Endothelial cell of umbilical vein (primary cell): ENCODE data around the gene CRYGN. TPM values are rescaled to one million over a fixed set of nuclear protein-coding genes. Genes with fewer than 3 reads are reported as not detected.

Source experiments
- BruUV-seq: library from RNA; stranded (reverse); fragments of 400-500 nt; replicated peaks from 2 replicates; lab custom pipeline; 2021; lab: Mats Ljungman, UMichigan
- CTCF ChIA-PET: fragments of 300-600, 350-600 bp; sonication (Branson Sonifier 250); formaldehyde crosslinking; loops from one replicate; lab custom pipeline; 2021; ENCODE audit warnings: antibody characterized with exemption, inconsistent platforms; lab: Charles Lee
- POLR2A ChIA-PET: fragments of 300-600, 350-600 bp; sonication (Branson Sonifier 250); formaldehyde crosslinking; loops from one replicate; lab custom pipeline; 2021; ENCODE audit warnings: antibody characterized with exemption, inconsistent platforms; lab: Charles Lee
- DNase-seq: peaks from one replicate; pipeline ENCODE4 v3.0.0-alpha.2; 2011; ENCODE audit warnings: low read depth, low spot score
- FAIRE-seq: peaks from 2 replicates; lab custom pipeline; 2011; peaks lifted over from hg19 to GRCh38; lab: Jason Lieb, UNC
- H2AFZ ChIP-seq: 2 replicates; pipeline ENCODE4 v1.6.0; 2012; ENCODE audit warnings: low read depth, low read length, control low read depth, inconsistent platforms
- H3K27ac ChIP-seq: 2 replicates; pipeline ENCODE4 v1.5.1; 2011; ENCODE audit warnings: low read depth, mild to moderate bottlenecking, control low read depth, low read length, moderate library complexity; ENCODE audit not compliant: insufficient read depth
- H3K27me3 ChIP-seq, 2 experiments: 2 replicates each; pipeline versions ENCODE4 v1.6.0 to v1.6.1; 2011; ENCODE audit warnings: low read length in 2 of 2, mixed read lengths in 1 of 2; ENCODE audit not compliant: control insufficient read depth in 2 of 2, insufficient read depth in 2 of 2
- H3K36me3 ChIP-seq, 2 experiments: 2 replicates in 1 of 2; 3 replicates in 1 of 2; pipeline ENCODE4 v1.5.1; 2011; ENCODE audit warnings: low read length in 2 of 2, mild to moderate bottlenecking in 1 of 2, moderate library complexity in 1 of 2; ENCODE audit not compliant: control insufficient read depth in 2 of 2, insufficient read depth in 2 of 2; ENCODE audit errors: extremely low read depth in 1 of 2
- H3K4me1 ChIP-seq: 3 replicates; pipeline ENCODE4 v1.5.1; 2011; ENCODE audit warnings: mild to moderate bottlenecking, low read length; ENCODE audit not compliant: control insufficient read depth, insufficient read depth; ENCODE audit errors: extremely low read depth
- H3K4me2 ChIP-seq: 2 replicates; pipeline ENCODE4 v1.6.1; 2011; ENCODE audit warnings: low read length, control low read depth, mixed read lengths; ENCODE audit not compliant: insufficient read depth
- H3K4me3 ChIP-seq, 3 experiments: fragments of 200-600 bp in 1 of 3; sonication (generic), shearing (Covaris generic) in 1 of 3; replicated peaks in 1 of 3; 2 replicates each; pipeline ENCODE4 v1.5.1; 2011 to 2016; ENCODE audit warnings: control low read depth in 3 of 3, low read length in 3 of 3, mild to moderate bottlenecking in 2 of 3, inconsistent platforms in 1 of 3, low read depth in 1 of 3, moderate library complexity in 1 of 3; ENCODE audit not compliant: insufficient read depth in 1 of 3
- H3K79me2 ChIP-seq: 2 replicates; pipeline ENCODE4 v1.6.0; 2012; ENCODE audit warnings: low read length, inconsistent platforms; ENCODE audit not compliant: control insufficient read depth, insufficient read depth
- H3K9ac ChIP-seq: replicated peaks from 2 replicates; pipeline ENCODE3; 2011; ENCODE audit warnings: low read length, control low read depth; ENCODE audit not compliant: insufficient read depth; ENCODE audit errors: extremely low read depth
- H3K9me1 ChIP-seq: replicated peaks from 3 replicates; pipeline ENCODE4 v1.6.0; 2011; ENCODE audit warnings: mild to moderate bottlenecking, low read length; ENCODE audit not compliant: control insufficient read depth, insufficient read depth; ENCODE audit errors: extremely low read depth
- H3K9me3 ChIP-seq: replicated peaks from 2 replicates; pipeline ENCODE4 v1.5.1; 2012; ENCODE audit warnings: low read length, inconsistent platforms; ENCODE audit not compliant: control insufficient read depth, insufficient read depth
- H4K20me1 ChIP-seq: replicated peaks from 2 replicates; pipeline ENCODE3; 2011; ENCODE audit warnings: mild to moderate bottlenecking, low read length; ENCODE audit not compliant: control insufficient read depth, insufficient read depth; ENCODE audit errors: extremely low read depth
- EZH2 ChIP-seq: IDR thresholded peaks from 2 replicates; pipeline ENCODE4 v1.6.1; 2012; ENCODE audit warnings: borderline replicate concordance, low read depth, mild to moderate bottlenecking, moderate library complexity, low read length, inconsistent platforms; ENCODE audit not compliant: severe bottlenecking
- FOS ChIP-seq: IDR thresholded peaks from 2 replicates; pipeline ENCODE4 v1.6.1; 2011; ENCODE audit warnings: mild to moderate bottlenecking, low read length, moderate library complexity, borderline replicate concordance; ENCODE audit not compliant: insufficient read depth
- GATA2 ChIP-seq: IDR thresholded peaks from 2 replicates; pipeline ENCODE4 v1.7.0; 2011; ENCODE audit warnings: low read depth, mild to moderate bottlenecking, moderate library complexity, mixed read lengths, low read length; ENCODE audit not compliant: insufficient read length, insufficient read depth
- JUN ChIP-seq: IDR thresholded peaks from 2 replicates; pipeline ENCODE4 v1.6.1; 2011; ENCODE audit warnings: borderline replicate concordance, low read depth; ENCODE audit not compliant: insufficient read length, insufficient read depth
- MYC ChIP-seq: IDR thresholded peaks from one replicate; pipeline ENCODE4 v1.6.1; 2011; ENCODE audit warnings: mild to moderate bottlenecking, low read depth, low read length
- POLR2A ChIP-seq: IDR thresholded peaks from 2 replicates; pipeline ENCODE4 v1.6.1; 2012; ENCODE audit warnings: low read depth, mild to moderate bottlenecking, control low read depth, low read length
- POLR2AphosphoS5 ChIP-seq: IDR thresholded peaks from 2 replicates; pipeline ENCODE4 v1.6.1; 2012; ENCODE audit warnings: low read depth, mild to moderate bottlenecking, control low read depth, low read length, moderate library complexity; ENCODE audit not compliant: insufficient read depth
- dilution Hi-C: fragments of 300-500 bp; cut with MboI; formaldehyde crosslinking; loops from one replicate; pipeline ENCODE4 v1.15.0; 2019; ENCODE audit warnings: low sequenced_read_pairs; ENCODE audit not compliant: extremely low pct_ligation_motif_present
- intact Hi-C: fragments of 100-400 bp; cut with micrococcal nuclease; formaldehyde crosslinking; loops from one replicate; pipeline ENCODE4 v1.10.0; 2022
- polyA plus RNA-seq, 4 experiments: library from polyadenylated mRNA; depleted of rRNA in 3 of 4; stranded (reverse) in 3 of 4; unstranded in 1 of 4; fragments of >200 nt; gene quantifications; 2 replicates each; pipeline versions ENCODE4 v1.2.1 to v1.2.3, GENCODE V29; 2011 to 2012; ENCODE audit warnings: missing spikeins in 1 of 4
- total RNA-seq: library from RNA; stranded (reverse); gene quantifications from 2 replicates; pipeline ENCODE4 v1.2.3, GENCODE V29; 2021
- TF ChIP-seq, protein P1 (sequence below), 2 donors: IDR thresholded peaks; 1 replicate in 1 of 2; 2 replicates in 1 of 2; pipeline ENCODE4 v1.5.1; 2011; ENCODE audit warnings: low read length in 2 of 2, mild to moderate bottlenecking in 2 of 2, moderate library complexity in 2 of 2, control low read depth in 1 of 2, inconsistent platforms in 1 of 2, low read depth in 1 of 2; ENCODE audit not compliant: insufficient read depth in 1 of 2; ENCODE audit errors: extremely low read depth in 1 of 2
- TF ChIP-seq, protein P2 (sequence below): IDR thresholded peaks from 2 replicates; pipeline ENCODE4 v1.6.1; 2011; ENCODE audit not compliant: insufficient read depth, insufficient read length

CRYGN gene
- total and polyA plus RNA-seq, 2 donors (not counting 3 experiments of a cell fraction or from before 2014, with no cell fraction given), result not detected

DNA sequence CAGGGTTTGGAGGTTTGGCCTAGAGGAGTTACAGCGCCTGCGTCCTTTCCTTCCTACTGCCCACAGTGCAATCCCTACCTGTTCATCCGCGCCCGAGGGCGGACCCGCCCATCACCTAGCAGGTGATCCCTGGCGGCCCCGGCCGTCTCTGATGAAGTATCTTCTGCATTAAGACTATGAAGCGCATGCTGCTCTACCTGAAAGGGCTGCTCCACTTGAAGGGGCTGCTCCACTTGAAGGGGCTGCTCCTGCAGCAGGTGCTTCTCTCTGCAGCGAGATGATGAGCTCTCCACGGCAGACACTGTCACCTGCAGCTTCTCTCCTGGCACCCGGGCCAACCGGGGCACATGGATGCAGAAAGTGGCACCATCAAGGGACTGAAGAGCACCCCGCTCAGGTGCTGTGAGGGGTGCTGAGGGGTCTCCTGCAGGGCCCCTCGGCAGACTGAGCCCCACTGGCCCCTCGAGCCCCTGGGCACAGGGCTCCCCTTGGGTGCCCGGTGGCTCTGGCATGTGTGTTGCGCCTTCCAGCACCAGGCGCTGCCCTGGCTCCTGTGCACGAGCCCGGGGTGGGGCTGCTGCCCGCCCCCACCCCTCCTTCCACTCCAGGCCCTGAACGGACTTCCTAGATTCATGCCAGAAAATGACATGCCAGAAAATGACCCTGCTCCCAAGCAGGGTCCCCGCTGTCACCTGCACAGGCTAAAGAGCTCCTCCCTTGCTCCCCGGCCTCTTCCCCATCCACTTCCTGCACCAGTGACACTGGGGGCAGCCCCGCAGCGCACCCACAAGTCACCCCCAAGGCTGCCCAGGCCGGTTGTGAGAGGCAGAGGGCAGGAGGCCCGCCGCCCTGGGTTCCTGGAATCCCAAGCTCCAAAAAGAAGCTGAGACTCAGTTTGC lies 59.5 kb downstream of the CRYGN start:
- DNase-seq, result no peak
- TF ChIP-seq JUN, result no peak
- TF ChIP-seq FOS, result no peak
- TF ChIP-seq, protein P1, sequence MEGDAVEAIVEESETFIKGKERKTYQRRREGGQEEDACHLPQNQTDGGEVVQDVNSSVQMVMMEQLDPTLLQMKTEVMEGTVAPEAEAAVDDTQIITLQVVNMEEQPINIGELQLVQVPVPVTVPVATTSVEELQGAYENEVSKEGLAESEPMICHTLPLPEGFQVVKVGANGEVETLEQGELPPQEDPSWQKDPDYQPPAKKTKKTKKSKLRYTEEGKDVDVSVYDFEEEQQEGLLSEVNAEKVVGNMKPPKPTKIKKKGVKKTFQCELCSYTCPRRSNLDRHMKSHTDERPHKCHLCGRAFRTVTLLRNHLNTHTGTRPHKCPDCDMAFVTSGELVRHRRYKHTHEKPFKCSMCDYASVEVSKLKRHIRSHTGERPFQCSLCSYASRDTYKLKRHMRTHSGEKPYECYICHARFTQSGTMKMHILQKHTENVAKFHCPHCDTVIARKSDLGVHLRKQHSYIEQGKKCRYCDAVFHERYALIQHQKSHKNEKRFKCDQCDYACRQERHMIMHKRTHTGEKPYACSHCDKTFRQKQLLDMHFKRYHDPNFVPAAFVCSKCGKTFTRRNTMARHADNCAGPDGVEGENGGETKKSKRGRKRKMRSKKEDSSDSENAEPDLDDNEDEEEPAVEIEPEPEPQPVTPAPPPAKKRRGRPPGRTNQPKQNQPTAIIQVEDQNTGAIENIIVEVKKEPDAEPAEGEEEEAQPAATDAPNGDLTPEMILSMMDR (IDR thresholded peaks at IDR 0.05; ENCODE audit: extremely low read depth in 1 of 2, insufficient read depth in 1 of 2, low read depth in 1 of 2, low read length in 2 of 2), result no peak
- TF ChIP-seq EZH2, result no peak
- TF ChIP-seq GATA2, result no peak
- no peak for TF ChIP-seq MYC
- TF ChIP-seq POLR2AphosphoS5, result no peak
- TF ChIP-seq, protein P2, sequence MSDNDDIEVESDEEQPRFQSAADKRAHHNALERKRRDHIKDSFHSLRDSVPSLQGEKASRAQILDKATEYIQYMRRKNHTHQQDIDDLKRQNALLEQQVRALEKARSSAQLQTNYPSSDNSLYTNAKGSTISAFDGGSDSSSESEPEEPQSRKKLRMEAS, result no peak
- TF ChIP-seq POLR2A, result no peak
- H3K27me3 ChIP-seq, result peaks cover 16 to 27% of the 10 kb centered on the region in 2 experiments
- H3K9me3 ChIP-seq, result no peaks in the 10 kb centered on the region
- FAIRE-seq, result no peak
- dilution Hi-C loops, result no loop called here
- intact Hi-C loops, result no loop called here
- H3K27ac ChIP-seq, result no peak overlapping the region
- H3K4me1 ChIP-seq, result no peaks in the 10 kb centered on the region
- H4K20me1 ChIP-seq, result no peaks in the 10 kb centered on the region
- H3K9ac ChIP-seq, result no peak overlapping the region
- H3K4me3 ChIP-seq, result no peak overlapping the region
- ChIA-PET POLR2A (no interaction called here), CTCF (interaction anchor here (1.4 kb wide), 1 partner anchor 68 kb away, joined by 3 read pairs; no protein-coding TSS in a partner anchor)
- no peak overlapping the region for H3K4me2 ChIP-seq
- no peak overlapping the region for H2AFZ ChIP-seq
- no peaks in the 10 kb centered on the region for H3K9me1 ChIP-seq
- no TSS peak for BruUV-seq
- H3K36me3 ChIP-seq, result peaks cover 0 to 13% of the 10 kb centered on the region in 2 experiments
- no peaks in the 10 kb centered on the region for H3K79me2 ChIP-seq
